ENCODE measurements around the gene NRP1. TPM values are rescaled to one million over a fixed set of nuclear protein-coding genes. Genes with fewer than 3 reads are reported as not detected.

The NRP1 gene
- total RNA-seq, 4 donors from 2014 or later, result 40.4 to 123 (median 58.3) TPM

- TF ChIP-seq CTCF (IDR thresholded peaks at IDR 0.05), result peak in 3 of 6 experiments; percentile 37 to 58 (median 58)
- TF ChIP-seq POLR2A (IDR thresholded peaks at IDR 0.05), result no peak
- Histone ChIP-seq H3K9me3 (no peaks in the 10 kb centered on the region), H3K4me1 (no peaks in the 10 kb centered on the region), H3K36me3 (no peaks in the 10 kb centered on the region), H3K27me3 (no peaks in the 10 kb centered on the region), H3K4me3 (replicated peaks in 1 of 3) (no peak overlapping the region), H3K27ac (no peak overlapping the region)
- intact Hi-C loops (cut with DNase I), result no loop called here
- 71 to 78% methylated on average over 10 of the region's 10 CpGs for WGBS, 2 donors
- DNase-seq, result no peak
Measured at GRCh38 chr10:33155720-33156638, 178.5 kb downstream of the NRP1 start.

DNA sequence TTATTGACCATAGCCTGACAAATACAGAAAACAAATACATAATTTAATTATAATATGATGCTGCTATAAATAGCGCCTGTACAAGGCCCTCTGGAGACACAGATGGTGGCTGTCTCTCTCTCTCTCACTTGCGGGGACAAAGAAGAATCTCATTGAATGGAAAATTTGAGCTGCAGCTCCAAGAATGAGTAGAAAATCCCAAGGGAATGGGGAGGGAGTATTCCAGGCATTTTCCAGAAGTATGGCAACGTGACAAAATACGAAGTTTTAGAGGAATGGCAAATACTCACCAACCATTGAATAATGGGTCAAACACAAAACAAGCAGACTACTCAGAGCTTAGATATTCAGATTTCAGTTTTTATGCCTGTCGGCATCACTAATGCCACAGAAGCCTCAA lies 179.9 kb downstream of the NRP1 start:
- intact Hi-C loops (cut with DNase I), result no loop called here
- Histone ChIP-seq H3K27ac (no peak overlapping the region), H3K4me3 (replicated peaks in 1 of 3) (no peak overlapping the region), H3K36me3 (no peaks in the 10 kb centered on the region), H3K9me3 (no peaks in the 10 kb centered on the region), H3K27me3 (no peaks in the 10 kb centered on the region), H3K4me1 (no peaks in the 10 kb centered on the region)
- TF ChIP-seq POLR2A (IDR thresholded peaks at IDR 0.05) (no peak), CTCF (IDR thresholded peaks at IDR 0.05) (no peak)
- 83 to 89% methylated on average over 5 of the region's 5 CpGs for WGBS, 2 donors
- DNase-seq, result no peak

GRCh38 chr10:33153968-33154327 lies 180.5 kb downstream of the NRP1 start:
- H3K4me1 ChIP-seq, result no peaks in the 10 kb centered on the region
- H3K27ac ChIP-seq, result peak overlapping the region in 1 of 3 donors; percentile 5
- no peak for DNase-seq
- H3K9me3 ChIP-seq, result no peaks in the 10 kb centered on the region
- TF ChIP-seq CTCF (IDR thresholded peaks at IDR 0.05) (no peak), POLR2A (IDR thresholded peaks at IDR 0.05) (no peak)
- WGBS, 2 donors, result 76 to 77% methylated on average over 3 of the region's 3 CpGs
- H3K27me3 ChIP-seq, result no peaks in the 10 kb centered on the region
- H3K4me3 ChIP-seq (replicated peaks in 1 of 3), result no peak overlapping the region
- intact Hi-C loops (cut with DNase I), result no loop called here
- H3K36me3 ChIP-seq, result no peaks in the 10 kb centered on the region

DNA sequence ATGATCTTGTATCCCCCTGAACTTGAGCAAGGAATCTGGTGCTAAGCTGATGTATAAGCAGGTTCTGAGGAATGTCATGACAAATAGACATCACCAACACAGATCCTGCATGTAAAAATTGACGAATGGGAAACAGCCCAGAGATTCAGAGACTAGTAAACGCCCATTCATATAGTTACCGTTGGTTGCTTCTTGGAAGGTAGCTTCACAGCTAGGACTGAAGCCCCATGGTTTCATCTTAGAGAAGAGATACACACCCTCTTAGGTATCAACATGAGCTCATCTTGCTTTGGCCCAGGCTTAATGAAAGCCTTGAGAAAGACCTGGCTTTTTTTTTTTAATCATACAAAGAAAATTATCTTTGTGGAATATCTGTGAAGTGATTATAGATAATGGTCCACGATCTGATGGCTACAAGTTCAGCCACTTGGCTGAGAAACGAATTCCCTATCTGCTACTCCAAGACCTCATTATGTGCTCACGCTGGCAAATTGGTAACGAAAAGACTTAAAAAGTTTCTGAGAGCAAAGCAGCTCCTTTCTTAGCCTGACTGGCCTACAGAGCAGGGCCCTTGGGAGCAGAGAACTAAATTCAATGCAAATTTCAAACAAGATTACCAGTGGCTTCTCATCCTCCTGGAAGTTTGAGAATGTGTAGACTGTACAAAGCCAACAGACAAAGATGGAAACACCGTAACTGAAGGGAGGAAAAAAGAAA lies 181.1 kb downstream of the NRP1 start:
- no peak for DNase-seq
- H3K4me3 ChIP-seq (replicated peaks in 1 of 3), result no peak overlapping the region
- peak overlapping the region in 1 of 3 donors; percentile 5 for H3K27ac ChIP-seq
- no peaks in the 10 kb centered on the region for H3K9me3 ChIP-seq
- no peak for TF ChIP-seq CTCF (IDR thresholded peaks at IDR 0.05)
- TF ChIP-seq POLR2A (IDR thresholded peaks at IDR 0.05), result no peak
- H3K36me3 ChIP-seq, result no peaks in the 10 kb centered on the region
- 79 to 87% methylated on average over 8 of the region's 8 CpGs for WGBS, 2 donors
- no peaks in the 10 kb centered on the region for H3K27me3 ChIP-seq
- intact Hi-C loops (cut with DNase I), result no loop called here
- no peaks in the 10 kb centered on the region for H3K4me1 ChIP-seq

DNA sequence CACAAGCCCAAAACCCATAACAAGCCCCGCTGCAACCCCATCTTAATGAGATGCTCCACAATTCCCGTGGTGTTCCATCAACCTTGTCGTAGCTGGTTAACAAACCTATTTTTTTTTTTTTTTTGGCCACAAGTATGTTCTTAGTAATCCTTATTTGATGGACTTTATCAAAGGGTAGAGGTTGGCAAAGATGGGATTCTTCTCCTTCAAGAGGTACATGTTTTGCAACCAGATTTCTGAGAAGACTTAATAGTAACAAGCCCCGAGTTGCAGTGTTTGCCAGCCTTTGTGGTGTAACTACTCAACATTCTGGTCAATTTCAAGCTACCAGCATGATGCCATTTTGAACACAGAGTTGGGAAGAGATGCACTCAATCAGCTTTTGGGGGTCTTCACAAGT lies 181.7 kb downstream of the NRP1 start:
- intact Hi-C loops (cut with DNase I), result no loop called here
- no peak for DNase-seq
- no peaks in the 10 kb centered on the region for H3K9me3 ChIP-seq
- H3K4me1 ChIP-seq, result no peaks in the 10 kb centered on the region
- H3K27me3 ChIP-seq, result no peaks in the 10 kb centered on the region
- no peak overlapping the region for H3K4me3 ChIP-seq (replicated peaks in 1 of 3)
- no peak for TF ChIP-seq POLR2A (IDR thresholded peaks at IDR 0.05)
- TF ChIP-seq CTCF (IDR thresholded peaks at IDR 0.05), result no peak
- no peak overlapping the region for H3K27ac ChIP-seq
- WGBS, 2 donors, result 86 to 96% methylated on average over 4 of the region's 4 CpGs
- no peaks in the 10 kb centered on the region for H3K36me3 ChIP-seq
